Measurements from ENCODE around the gene HEXD.

The HEXD gene

GRCh38 chr17:82490512-82491195 is 72.5 kb downstream of the HEXD start:
- DNase-seq (ENCODE audit: low read depth), result no peak

- no peak for DNase-seq (ENCODE audit: low read depth)
Observed at GRCh38 chr17:82491196-82491530, 73.0 kb downstream of the HEXD start.

- DNase-seq (ENCODE audit: low read depth), result no peak
Observed at GRCh38 chr17:82491533-82491932, 73.4 kb downstream of the HEXD start.
